Loucy (cell line): ENCODE data around the gene CD38.

Experiments used
- H2AFZ ChIP-seq: fragments of 200-600 bp; sonication (generic); 2 replicates; pipeline ENCODE4 v1.6.0; 2016; ENCODE audit warnings: antibody characterized with exemption, mild to moderate bottlenecking, low read length, moderate library complexity
- H3F3A ChIP-seq: fragments of 200-600 bp; 2 replicates; pipeline ENCODE4 v1.6.0; 2016; ENCODE audit warnings: antibody characterized with exemption, low read depth, mild to moderate bottlenecking
- H3K27me3 ChIP-seq: fragments of 200-600 bp; sonication (generic); 2 replicates; pipeline ENCODE4 v1.6.1; 2014; ENCODE audit warnings: low read length, mild to moderate bottlenecking; ENCODE audit not compliant: insufficient read depth, poor library complexity, severe bottlenecking
- H3K36me3 ChIP-seq: fragments of 200-600 bp; sonication (generic); 2 replicates; pipeline ENCODE4 v1.6.1; 2016; ENCODE audit warnings: low read length; ENCODE audit not compliant: insufficient read depth
- H3K4me1 ChIP-seq: fragments of 200-600 bp; sonication (generic); 2 replicates; pipeline ENCODE4 v1.5.1; 2014; ENCODE audit warnings: low read length, mild to moderate bottlenecking; ENCODE audit not compliant: insufficient read depth, poor library complexity, severe bottlenecking
- H3K4me2 ChIP-seq: fragments of 200-600 bp; sonication (generic); 2 replicates; pipeline ENCODE4 v1.6.0; 2014; ENCODE audit warnings: antibody characterized with exemption, low read length, low read depth, mild to moderate bottlenecking; ENCODE audit not compliant: poor library complexity, severe bottlenecking
- H3K4me3 ChIP-seq: fragments of 200-600 bp; sonication (generic); 2 replicates; pipeline ENCODE4 v1.5.1; 2014; ENCODE audit warnings: low read length, mild to moderate bottlenecking, mixed read lengths; ENCODE audit not compliant: poor library complexity, severe bottlenecking
- H3K79me2 ChIP-seq: fragments of 200-600 bp; sonication (generic); 2 replicates; pipeline ENCODE4 v1.6.1; 2014; ENCODE audit warnings: low read length; ENCODE audit not compliant: insufficient read depth
- H3K9ac ChIP-seq: fragments of 200-600 bp; sonication (generic); 2 replicates; pipeline ENCODE4 v1.6.0; 2014; ENCODE audit warnings: mild to moderate bottlenecking, low read depth, low read length, moderate library complexity; ENCODE audit not compliant: poor library complexity, severe bottlenecking
- H3K9me2 ChIP-seq: fragments of 200-600 bp; sonication (generic); replicated peaks from 2 replicates; pipeline ENCODE4 v1.6.1; 2016; ENCODE audit warnings: low read depth, low read length, mixed read lengths
- H3K9me3 ChIP-seq: fragments of 200-600 bp; sonication (generic); 2 replicates; pipeline ENCODE4 v1.6.1; 2014; ENCODE audit warnings: mild to moderate bottlenecking, antibody characterized with exemption, low read length, low read depth; ENCODE audit not compliant: insufficient read depth
- H4K20me1 ChIP-seq: fragments of 200-600 bp; sonication (generic); 2 replicates; pipeline ENCODE4 v1.6.0; 2014; ENCODE audit warnings: antibody characterized with exemption, low read length, mild to moderate bottlenecking; ENCODE audit not compliant: insufficient read depth, poor library complexity, severe bottlenecking
- CTCF ChIP-seq: fragments of 200-600 bp; sonication (generic); conservative IDR thresholded peaks from 2 replicates; pipeline ENCODE4 v1.5.1; 2014; ENCODE audit warnings: mild to moderate bottlenecking, antibody characterized with exemption, low read length
- EZH2phosphoT487 ChIP-seq: fragments of 200-600 bp; IDR thresholded peaks from 2 replicates; pipeline ENCODE4 v1.6.1; 2018; ENCODE audit warnings: antibody characterized with exemption, mild to moderate bottlenecking, moderate library complexity, borderline replicate concordance

Gene CD38

GRCh38 chr4:15793506-15794363 is 15.6 kb downstream of the CD38 start:
- Histone ChIP-seq H3K36me3 (no peaks in the 10 kb centered on the region), H3F3A (0 out of 2 replicates have a peak, but pooled peaks cover 6% of the 10 kb centered on the region), H3K4me2 (no peak overlapping the region), H3K9me2 (no peaks in the 10 kb centered on the region), H3K27me3 (no peaks in the 10 kb centered on the region), H2AFZ (no peak overlapping the region), H3K9me3 (no peaks in the 10 kb centered on the region), H3K4me3 (no peak overlapping the region), H3K9ac (no peak overlapping the region), H4K20me1 (no peaks in the 10 kb centered on the region), H3K4me1 (peaks cover 24% of the 10 kb centered on the region), H3K79me2 (peaks cover 16% of the 10 kb centered on the region; the same call in 1 of the 2 replicates)
- TF ChIP-seq EZH2phosphoT487 (no peak), CTCF (no peak)

GRCh38 chr4:15794426-15794825 is 16.3 kb downstream of the CD38 start:
- Histone ChIP-seq H3K79me2 (peaks cover 16% of the 10 kb centered on the region; the same call in 1 of the 2 replicates), H2AFZ (no peak overlapping the region)

DNA sequence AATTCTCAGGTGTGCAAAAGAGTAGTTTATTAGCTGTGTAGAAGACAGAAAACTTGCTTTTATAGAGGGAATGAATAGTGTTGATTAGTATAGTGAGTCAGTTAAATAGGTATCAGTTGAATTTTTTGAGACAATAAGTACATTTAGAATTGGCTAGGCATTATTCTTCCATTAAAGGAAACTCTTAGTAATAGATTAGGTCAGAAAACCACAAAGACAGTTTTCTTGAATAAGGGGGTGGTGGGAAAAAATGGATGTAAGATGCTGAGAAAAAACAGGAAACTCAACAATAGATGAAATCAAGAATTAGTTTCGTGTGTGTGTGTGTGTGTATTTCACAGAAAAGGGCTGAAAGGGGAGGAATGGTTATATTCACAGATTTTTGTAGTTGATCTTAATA is 16.8 kb downstream of the CD38 start:
- Histone ChIP-seq H3K9ac (no peak overlapping the region), H3K36me3 (no peaks in the 10 kb centered on the region), H3K79me2 (peaks cover 16% of the 10 kb centered on the region; the same call in 1 of the 2 replicates), H2AFZ (no peak overlapping the region), H3F3A (0 out of 2 replicates have a peak, but pooled peaks cover 6% of the 10 kb centered on the region), H3K4me3 (no peak overlapping the region), H3K4me2 (peak overlapping the region; percentile 19), H3K9me2 (no peaks in the 10 kb centered on the region), H3K27me3 (no peaks in the 10 kb centered on the region), H3K4me1 (peaks cover 31% of the 10 kb centered on the region), H3K9me3 (no peaks in the 10 kb centered on the region), H4K20me1 (no peaks in the 10 kb centered on the region)
- TF ChIP-seq EZH2phosphoT487 (no peak), CTCF (no peak)

More at GRCh38 chr4:15794426-15794825, 16.3 kb downstream of the CD38 start:
- Histone ChIP-seq H3K9me3 (no peaks in the 10 kb centered on the region), H3K27me3 (no peaks in the 10 kb centered on the region), H3F3A (0 out of 2 replicates have a peak, but pooled peaks cover 6% of the 10 kb centered on the region), H3K4me2 (peak overlapping the region; percentile 19), H3K36me3 (no peaks in the 10 kb centered on the region), H3K4me1 (peaks cover 27% of the 10 kb centered on the region), H3K9me2 (no peaks in the 10 kb centered on the region), H3K4me3 (no peak overlapping the region), H4K20me1 (no peaks in the 10 kb centered on the region), H3K9ac (no peak overlapping the region)
- no peak for TF ChIP-seq EZH2phosphoT487
- TF ChIP-seq CTCF: no peak
